ENCODE measurements around the gene PCDHGA1.

DNA sequence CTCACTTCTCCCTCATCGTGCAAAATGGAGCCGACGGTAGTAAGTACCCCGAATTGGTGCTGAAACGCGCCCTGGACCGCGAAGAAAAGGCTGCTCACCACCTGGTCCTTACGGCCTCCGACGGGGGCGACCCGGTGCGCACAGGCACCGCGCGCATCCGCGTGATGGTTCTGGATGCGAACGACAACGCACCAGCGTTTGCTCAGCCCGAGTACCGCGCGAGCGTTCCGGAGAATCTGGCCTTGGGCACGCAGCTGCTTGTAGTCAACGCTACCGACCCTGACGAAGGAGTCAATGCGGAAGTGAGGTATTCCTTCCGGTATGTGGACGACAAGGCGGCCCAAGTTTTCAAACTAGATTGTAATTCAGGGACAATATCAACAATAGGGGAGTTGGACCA, 101.0 kb downstream of the PCDHGA1 start:
- TF ChIP-seq, protein P1, sequence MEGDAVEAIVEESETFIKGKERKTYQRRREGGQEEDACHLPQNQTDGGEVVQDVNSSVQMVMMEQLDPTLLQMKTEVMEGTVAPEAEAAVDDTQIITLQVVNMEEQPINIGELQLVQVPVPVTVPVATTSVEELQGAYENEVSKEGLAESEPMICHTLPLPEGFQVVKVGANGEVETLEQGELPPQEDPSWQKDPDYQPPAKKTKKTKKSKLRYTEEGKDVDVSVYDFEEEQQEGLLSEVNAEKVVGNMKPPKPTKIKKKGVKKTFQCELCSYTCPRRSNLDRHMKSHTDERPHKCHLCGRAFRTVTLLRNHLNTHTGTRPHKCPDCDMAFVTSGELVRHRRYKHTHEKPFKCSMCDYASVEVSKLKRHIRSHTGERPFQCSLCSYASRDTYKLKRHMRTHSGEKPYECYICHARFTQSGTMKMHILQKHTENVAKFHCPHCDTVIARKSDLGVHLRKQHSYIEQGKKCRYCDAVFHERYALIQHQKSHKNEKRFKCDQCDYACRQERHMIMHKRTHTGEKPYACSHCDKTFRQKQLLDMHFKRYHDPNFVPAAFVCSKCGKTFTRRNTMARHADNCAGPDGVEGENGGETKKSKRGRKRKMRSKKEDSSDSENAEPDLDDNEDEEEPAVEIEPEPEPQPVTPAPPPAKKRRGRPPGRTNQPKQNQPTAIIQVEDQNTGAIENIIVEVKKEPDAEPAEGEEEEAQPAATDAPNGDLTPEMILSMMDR (IDR thresholded peaks at IDR 0.05; ENCODE audit: low read depth, low read length) = no peak
- no peak for TF ChIP-seq EZH2phosphoT487 (IDR thresholded peaks at IDR 0.05; ENCODE audit: low read depth)
